Breast epithelium (tissue), 4 donors: ENCODE measurements around the gene OR5H1. TPM values are rescaled to one million over a fixed set of nuclear protein-coding genes. Genes with fewer than 3 reads are reported as not detected.
"Not testable (repeated sequence)": the region's sequence is repeated elsewhere in the genome, so short reads cannot be mapped to it uniquely, and the experiment has no call there.

ENCODE experiments used
- DNase-seq, 2 donors: peaks; one replicate each; pipeline ENCODE4 v3.0.0-alpha.2; 2019; ENCODE audit warnings: low spot score in 2 of 2
- H3K27ac ChIP-seq, 2 donors: fragments of 200-600 bp; sonication (generic) in 1 of 2; one replicate each; pipeline ENCODE4 v1.5.1; 2016 to 2019; ENCODE audit warnings: mild to moderate bottlenecking in 1 of 2
- H3K27me3 ChIP-seq, 2 donors: fragments of 200-600 bp; sonication (generic) in 1 of 2; one replicate each; pipeline versions ENCODE4 v1.5.1 to v1.6.0; 2017 to 2019; ENCODE audit warnings: control low read depth in 1 of 2, mild to moderate bottlenecking in 1 of 2
- H3K36me3 ChIP-seq: fragments of 200-600 bp; one replicate; pipeline ENCODE4 v1.5.1; 2019
- H3K4me1 ChIP-seq, 2 donors: fragments of 200-600 bp; sonication (generic); one replicate each; pipeline ENCODE4 v1.5.1; 2016 to 2019; ENCODE audit warnings: control low read depth in 1 of 2
- H3K4me3 ChIP-seq, 3 donors: fragments of 200-600 bp; sonication (generic); 1 replicate in 2 of 3; 2 replicates in 1 of 3; pipeline ENCODE4 v1.5.1; 2016 to 2019; ENCODE audit warnings: mild to moderate bottlenecking in 3 of 3, moderate library complexity in 2 of 3
- H3K9me3 ChIP-seq, 2 donors: fragments of 200-600 bp; sonication (generic) in 1 of 2; one replicate each; pipeline ENCODE4 v1.5.1; 2016 to 2019; ENCODE audit warnings: control low read depth in 1 of 2
- CTCF ChIP-seq, 3 donors: fragments of 450-650 bp; IDR thresholded peaks; one replicate each; pipeline ENCODE4 v1.5.1; 2016 to 2017; ENCODE audit warnings: antibody characterized with exemption in 3 of 3, mild to moderate bottlenecking in 3 of 3, moderate library complexity in 3 of 3
- POLR2A ChIP-seq: fragments of 450-650 bp; IDR thresholded peaks from one replicate; pipeline ENCODE4 v1.6.1; 2016; ENCODE audit warnings: antibody characterized with exemption, mild to moderate bottlenecking, moderate library complexity
- POLR2AphosphoS5 ChIP-seq, 3 donors: sonication (generic); formaldehyde crosslinking; IDR thresholded peaks; one replicate each; pipeline ENCODE4 v1.6.1; 2017; ENCODE audit warnings: antibody characterized with exemption in 3 of 3
- intact Hi-C: fragments of 100-400 bp; cut with DNase I; formaldehyde crosslinking; loops from one replicate; pipeline ENCODE4 v1.15.1; 2023; ENCODE audit warnings: low total_unique reads
- total RNA-seq, 3 donors: library from RNA; depleted of rRNA; stranded (reverse); fragments of >200 nt; gene quantifications; one replicate each; pipeline ENCODE4 v1.1.0, GENCODE V29; 2016

The OR5H1 gene
- total RNA-seq, 3 donors from 2014 or later, result not detected

GRCh38 chr3:98140531-98140930 lies 10.0 kb downstream of the OR5H1 start:
- DNase-seq, result no peak
- no peak for TF ChIP-seq CTCF (IDR thresholded peaks at IDR 0.05)
- no peaks in the 10 kb centered on the region for H3K36me3 ChIP-seq

GRCh38 chr3:98147179-98147578 lies 16.7 kb downstream of the OR5H1 start, which contains the start of gene OR5H14:
OR5H14 (plus strand) TSS chr3:98147479; CDS start chr3:98149386, 1,907 bp downstream.
- TF ChIP-seq POLR2AphosphoS5 (IDR thresholded peaks at IDR 0.05) (no peak), POLR2A (no peak), CTCF (IDR thresholded peaks at IDR 0.05) (no peak)
- H3K36me3 ChIP-seq, result no peaks in the 10 kb centered on the region

More at GRCh38 chr3:98140531-98140930, 10.0 kb downstream of the OR5H1 start:
- intact Hi-C loops, result no loop called here
- Histone ChIP-seq H3K27ac (no peak overlapping the region), H3K4me3 (no peak overlapping the region), H3K27me3 (no peaks in the 10 kb centered on the region), H3K4me1 (no peaks in the 10 kb centered on the region), H3K9me3 (no peaks in the 10 kb centered on the region)

GRCh38 chr3:98148751-98149150 lies 18.2 kb downstream of the OR5H1 start:
- Histone ChIP-seq H3K36me3 (no peaks in the 10 kb centered on the region), H3K4me3 (no peak overlapping the region), H3K4me1 (no peaks in the 10 kb centered on the region), H3K9me3 (no peaks in the 10 kb centered on the region), H3K27me3 (no peaks in the 10 kb centered on the region), H3K27ac (no peak overlapping the region)
- no peak for TF ChIP-seq CTCF (IDR thresholded peaks at IDR 0.05)
- no peak for TF ChIP-seq POLR2AphosphoS5 (IDR thresholded peaks at IDR 0.05)
- no peak for TF ChIP-seq POLR2A
- intact Hi-C loops, result no loop called here
- DNase-seq, result no peak

More at GRCh38 chr3:98147179-98147578, 16.7 kb downstream of the OR5H1 start, which contains the start of gene OR5H14:
- H3K4me1 ChIP-seq, result no peaks in the 10 kb centered on the region
- H3K27me3 ChIP-seq, result no peaks in the 10 kb centered on the region
- H3K27ac ChIP-seq, result no peak within 1 kb of the TSS
- H3K4me3 ChIP-seq, result no peak within 1 kb of the TSS
- no peak for DNase-seq
- no peaks in the 10 kb centered on the region for H3K9me3 ChIP-seq
- intact Hi-C loops, result no loop called here

- H3K36me3 ChIP-seq, result not testable (repeated sequence)
Observed at GRCh38 chr3:98149456-98149855, 18.9 kb downstream of the OR5H1 start.

GRCh38 chr3:98151241-98151640 lies 20.7 kb downstream of the OR5H1 start:
- Histone ChIP-seq H3K36me3 (no peaks in the 10 kb centered on the region), H3K27me3 (no peaks in the 10 kb centered on the region), H3K27ac (no peak overlapping the region), H3K4me1 (no peaks in the 10 kb centered on the region), H3K4me3 (no peak overlapping the region), H3K9me3 (no peaks in the 10 kb centered on the region)
- intact Hi-C loops, result no loop called here
- no peak for DNase-seq
- TF ChIP-seq POLR2AphosphoS5 (IDR thresholded peaks at IDR 0.05) (no peak), POLR2A (no peak), CTCF (IDR thresholded peaks at IDR 0.05) (no peak)

More at GRCh38 chr3:98149456-98149855, 18.9 kb downstream of the OR5H1 start:
- DNase-seq, H3K27me3 ChIP-seq, intact Hi-C loops, H3K27ac ChIP-seq, H3K4me1 ChIP-seq, H3K9me3 ChIP-seq, H3K4me3 ChIP-seq: not testable (repeated sequence)

- TF ChIP-seq POLR2A (no peak), CTCF (IDR thresholded peaks at IDR 0.05) (no peak), POLR2AphosphoS5 (IDR thresholded peaks at IDR 0.05) (no peak)
- intact Hi-C loops, result no loop called here
- H3K4me1 ChIP-seq, result no peaks in the 10 kb centered on the region
- no peak within 1 kb of the TSS for H3K4me3 ChIP-seq
- H3K36me3 ChIP-seq, result no peaks in the 10 kb centered on the region
- no peaks in the 10 kb centered on the region for H3K9me3 ChIP-seq
- no peak for DNase-seq
- no peak within 1 kb of the TSS for H3K27ac ChIP-seq
- H3K27me3 ChIP-seq, result no peaks in the 10 kb centered on the region
Observed at GRCh38 chr3:98166396-98166795, 35.9 kb downstream of the OR5H1 start, which contains the start of gene OR5H15. OR5H15 (plus strand) TSS chr3:98166696; CDS start chr3:98168700, 2,004 bp downstream.
